Measurements from ENCODE around the gene PIGH.
"Not testable (repeated sequence)": the region's sequence is repeated elsewhere in the genome, so short reads cannot be mapped to it uniquely, and the experiment has no call there.

Gene PIGH

GRCh38 chr14:67607646-67608045 is 7.6 kb upstream of the PIGH start:
- DNase-seq = no peak

DNA sequence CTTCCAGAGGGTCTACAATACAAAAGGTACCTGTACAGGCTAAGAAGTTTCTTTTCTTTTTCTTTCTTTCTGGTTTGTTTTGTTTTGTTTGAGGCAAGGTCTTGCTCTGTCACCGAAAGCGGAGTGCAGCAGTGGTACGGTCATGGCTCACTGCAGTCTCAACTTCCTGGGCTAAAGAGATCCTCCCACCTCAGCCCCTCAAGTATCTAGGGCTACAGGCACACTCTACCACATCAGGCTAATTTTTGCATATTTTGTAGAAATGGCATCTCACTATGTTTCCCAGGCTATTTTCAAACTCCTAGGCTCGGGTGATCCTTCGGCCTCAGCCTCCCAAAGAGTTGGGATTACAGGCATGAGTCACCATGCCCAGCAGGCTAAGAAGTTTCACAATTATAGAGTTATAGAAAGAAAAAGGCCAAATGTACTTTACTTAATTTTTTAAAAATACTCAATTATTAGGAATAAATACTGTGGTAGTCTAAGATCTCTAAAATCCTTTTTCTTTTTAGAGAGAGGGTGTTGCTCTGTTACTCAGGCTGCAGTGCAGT is 3.0 kb upstream of the PIGH start:
- no peak for DNase-seq

GRCh38 chr14:67602076-67602475 is 2.0 kb upstream of the PIGH start:
- no peak for DNase-seq

GRCh38 chr14:67600562-67600974 is 500 bp upstream of the PIGH start:
- DNase-seq = not testable (repeated sequence)

DNA sequence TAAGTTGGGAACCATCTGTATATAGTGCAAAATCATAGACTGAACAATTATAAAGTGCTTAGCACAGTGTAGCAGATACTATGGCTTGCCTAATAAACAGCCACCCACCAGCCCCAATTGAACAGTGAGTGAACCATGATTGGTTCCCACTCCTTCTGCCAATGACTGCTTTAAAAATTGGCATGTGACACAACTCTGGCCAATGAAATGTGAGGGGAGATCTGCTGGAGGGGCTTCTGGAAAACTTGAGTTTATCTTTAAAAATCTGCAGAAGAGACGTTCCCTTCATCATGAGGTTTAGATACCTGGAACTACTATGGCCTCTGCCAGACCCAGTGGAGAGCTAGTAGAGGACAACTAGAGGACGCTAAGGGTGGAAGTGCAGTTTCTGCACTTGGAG is 4.7 kb downstream of the PIGH start:
- DNase-seq = no peak

DNA sequence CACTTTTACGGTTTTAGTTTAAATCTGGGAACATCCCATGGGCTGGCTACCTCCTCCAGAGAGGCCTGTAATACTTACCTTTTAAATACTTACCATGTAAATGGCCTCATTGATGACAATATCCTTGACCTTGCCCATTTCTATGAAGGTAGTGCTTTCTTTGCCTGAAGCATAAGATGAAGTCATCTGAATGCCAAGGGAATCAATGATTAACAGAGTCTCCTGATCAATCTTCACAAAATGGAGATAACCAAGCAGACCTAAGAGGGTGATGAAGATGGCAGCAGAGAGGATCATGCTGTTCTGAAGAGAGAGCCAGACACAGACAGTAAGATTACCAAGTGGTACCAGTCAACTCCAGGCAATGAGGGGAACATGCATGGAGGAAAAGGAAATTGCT is 6.4 kb downstream of the PIGH start:
- DNase-seq = not testable (repeated sequence)

- no peak for DNase-seq
These were observed 10.8 kb downstream of the PIGH start for GRCh38 chr14:67589204-67589770.

GRCh38 chr14:67586369-67586768 is 13.7 kb downstream of the PIGH start:
- no peak for DNase-seq

- no peak for DNase-seq
These were observed 15.1 kb downstream of the PIGH start for GRCh38 chr14:67584978-67585377.

DNA sequence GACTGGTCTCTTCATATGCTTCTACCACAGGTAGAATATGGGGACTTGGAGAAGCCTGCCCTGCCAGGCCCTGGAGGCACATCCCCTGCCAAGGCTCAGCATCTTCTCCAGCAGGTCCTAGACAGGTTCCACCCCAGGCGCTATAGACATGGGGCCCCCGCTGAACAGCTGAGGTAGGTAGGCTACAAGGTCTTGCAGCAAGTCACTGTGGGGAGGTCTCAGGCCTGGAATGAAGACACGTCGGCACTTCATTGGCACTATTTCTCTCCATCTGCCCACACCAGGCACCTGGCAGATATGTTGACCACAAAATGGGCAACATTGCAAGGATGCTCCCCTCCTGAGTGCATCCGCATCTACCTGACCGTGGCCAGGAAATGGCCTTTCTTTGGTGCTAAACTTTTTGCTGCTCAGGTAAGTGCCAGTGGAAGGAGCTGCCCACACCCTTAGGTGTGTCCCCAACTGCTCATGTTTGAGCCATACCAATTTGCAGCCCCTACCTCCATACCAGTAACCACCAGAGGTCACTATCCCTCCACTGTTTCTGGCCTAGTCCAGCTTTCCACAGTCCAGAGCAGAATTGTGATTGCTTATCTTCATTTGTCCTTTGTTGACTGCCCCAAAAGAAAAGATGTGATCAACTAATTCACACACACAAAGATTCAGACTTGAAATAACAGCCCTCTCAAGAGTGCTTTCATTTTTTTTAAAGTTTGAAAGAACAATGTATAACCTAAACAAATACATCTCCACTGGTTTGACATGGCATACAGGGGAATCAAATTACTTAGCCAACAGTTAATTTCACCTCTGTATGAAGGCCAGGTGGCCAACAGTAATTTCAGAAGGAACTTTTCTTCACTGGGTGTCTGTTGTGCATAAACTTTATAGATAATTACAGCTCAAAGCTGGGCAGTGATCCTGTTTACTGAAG is 16.1 kb downstream of the PIGH start:
- no peak for DNase-seq

- DNase-seq = no peak
These were observed 18.0 kb downstream of the PIGH start for GRCh38 chr14:67582061-67582460.

- DNase-seq = no peak
These were observed 18.4 kb downstream of the PIGH start for GRCh38 chr14:67581643-67582042.

DNA sequence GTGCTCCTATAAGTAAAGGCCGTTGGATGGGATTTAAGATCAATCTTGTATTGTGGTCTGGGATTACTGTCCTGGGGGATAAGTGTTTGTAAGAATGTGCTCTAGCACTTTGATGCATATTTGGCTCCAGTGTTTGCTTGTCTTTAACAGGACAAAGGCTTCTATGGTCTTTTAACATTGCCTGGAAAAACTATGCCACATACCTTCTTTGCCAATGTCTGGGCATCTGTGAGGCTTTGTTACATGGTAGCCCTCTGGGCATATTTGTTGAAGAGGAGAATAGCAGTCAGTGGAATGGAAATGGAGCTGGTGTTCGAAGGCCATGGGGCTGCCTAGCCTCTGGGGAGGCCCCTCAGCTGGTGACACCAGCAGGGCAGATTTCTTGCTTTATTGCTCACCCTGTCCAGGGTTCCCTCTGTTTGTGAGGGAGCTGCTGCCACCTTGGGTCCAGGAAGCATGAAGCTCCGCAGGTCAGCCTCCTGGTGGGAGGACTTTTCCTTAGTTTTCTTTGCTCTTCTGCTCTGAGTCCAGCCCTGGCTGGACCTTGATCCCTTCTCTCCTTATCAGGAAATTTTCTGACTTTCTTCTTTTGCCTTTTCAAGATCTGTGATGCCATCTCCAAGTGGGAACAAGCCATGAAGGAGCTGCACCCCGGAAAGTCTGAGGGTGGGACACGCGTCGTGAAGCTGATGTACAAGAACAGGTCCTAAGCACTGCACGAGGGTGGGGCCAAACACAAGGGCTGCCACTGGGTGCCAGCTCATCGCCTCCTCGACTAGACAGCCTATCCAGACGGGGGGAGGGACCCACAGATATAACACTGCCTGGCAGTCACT is 19.5 kb downstream of the PIGH start:
- no peak for DNase-seq

DNA sequence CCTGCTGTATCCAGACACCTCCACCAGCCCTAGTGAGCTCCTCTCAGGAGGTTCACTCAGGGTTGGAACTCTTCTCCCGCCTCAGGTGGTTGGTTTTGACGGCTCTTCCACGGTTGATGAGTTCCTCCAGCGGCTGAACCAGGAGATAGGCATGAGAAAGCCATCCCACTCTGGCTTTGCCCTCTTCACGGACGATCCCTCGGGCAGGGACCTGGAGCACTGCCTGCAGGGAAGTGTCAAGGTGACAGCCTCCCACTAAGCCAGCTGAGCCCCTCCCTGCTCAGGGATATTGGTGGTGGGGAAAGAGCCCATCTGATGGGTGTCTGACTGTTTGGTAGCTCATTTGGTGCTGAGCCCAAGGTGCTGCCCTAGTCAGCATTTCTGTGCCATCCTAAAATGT is 20.4 kb downstream of the PIGH start:
- DNase-seq = no peak

DNA sequence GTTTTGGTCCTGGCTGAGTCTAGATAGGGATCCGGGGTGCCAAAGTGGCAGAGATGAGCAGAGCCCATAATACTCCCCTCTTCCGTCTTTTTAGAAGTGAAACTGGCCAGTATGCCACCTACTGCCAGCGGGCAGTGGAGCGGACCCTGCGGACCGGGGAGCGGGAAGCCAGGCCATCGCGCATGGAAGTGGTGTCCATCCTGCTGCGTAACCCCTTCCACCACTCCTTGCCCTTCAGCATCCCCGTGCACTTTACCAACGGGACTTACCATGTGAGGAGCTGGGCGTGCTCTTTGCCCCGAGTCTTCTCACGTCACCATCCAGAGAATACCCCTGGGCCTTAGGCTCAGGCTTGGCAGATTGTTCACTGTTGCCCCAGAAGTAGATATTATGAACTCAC is 21.0 kb downstream of the PIGH start:
- no peak for DNase-seq

GRCh38 chr14:67577909-67578749 is 21.9 kb downstream of the PIGH start:
- no peak for DNase-seq

DNA sequence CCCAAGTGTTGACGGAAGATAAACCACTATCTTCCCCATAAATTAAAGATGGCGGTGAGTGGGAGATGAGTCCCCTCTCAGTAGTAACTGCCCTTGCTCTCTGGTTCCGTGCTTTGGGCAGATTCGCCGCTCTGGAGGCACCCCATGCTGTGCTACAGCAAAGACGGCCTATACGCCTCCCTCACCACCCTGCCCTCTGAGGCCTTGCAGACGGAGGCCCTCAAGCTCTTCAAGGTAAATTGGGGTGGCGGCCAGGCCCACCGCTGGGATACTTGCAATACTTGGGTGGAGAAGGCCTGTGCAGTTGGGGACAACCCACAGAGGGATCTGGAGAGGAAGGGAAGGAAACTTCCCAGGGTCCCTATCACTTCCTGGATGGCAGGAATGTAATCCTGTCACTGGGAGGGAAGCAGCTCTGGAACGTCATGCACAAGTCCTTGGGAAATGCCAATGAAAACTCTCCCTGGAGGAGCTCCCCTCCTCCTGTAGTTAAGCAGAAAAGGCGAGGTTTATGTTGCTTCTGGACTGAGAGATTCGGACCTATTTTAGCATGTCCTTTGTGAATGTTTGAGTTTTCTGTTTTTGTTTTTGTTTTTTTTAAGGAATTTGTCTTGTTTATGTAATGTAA is 22.8 kb downstream of the PIGH start:
- DNase-seq = no peak

DNA sequence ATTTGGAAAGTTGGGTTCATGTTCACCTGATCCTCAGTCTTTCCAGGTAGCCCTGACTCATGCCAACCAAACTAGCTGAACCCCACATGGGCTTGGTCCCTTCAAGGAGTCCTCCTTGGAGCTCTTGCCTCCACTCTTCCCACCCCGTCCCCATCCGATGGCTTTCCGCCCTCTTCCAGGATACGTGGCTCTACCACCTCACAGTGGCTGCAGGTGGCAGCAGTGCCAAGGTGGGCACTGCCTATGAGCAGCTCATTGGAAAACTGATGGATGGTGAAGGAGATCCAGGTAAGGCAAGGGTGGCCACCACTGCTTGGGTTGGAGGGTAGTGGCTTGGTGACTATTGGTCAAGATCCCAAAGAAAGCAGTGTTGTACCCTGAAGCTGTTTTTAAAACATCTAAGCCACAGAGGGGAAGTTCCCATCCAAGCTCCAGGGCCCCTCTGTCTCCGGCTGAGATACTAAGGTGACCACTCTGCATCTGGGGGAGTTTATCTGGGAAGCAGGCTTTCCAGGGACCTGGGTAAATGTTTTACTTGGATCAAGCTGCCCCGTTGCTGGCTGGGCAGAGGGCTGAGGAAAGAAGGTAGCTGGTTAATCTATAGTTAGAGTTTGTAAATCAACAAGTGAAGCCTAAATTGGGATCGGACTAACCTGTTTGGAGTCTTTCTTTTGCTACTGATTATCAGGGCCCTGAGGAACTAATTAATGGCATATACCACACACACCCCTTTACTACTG is 23.7 kb downstream of the PIGH start:
- no peak for DNase-seq

GRCh38 chr14:67575684-67576083 is 24.4 kb downstream of the PIGH start:
- no peak for DNase-seq

GRCh38 chr14:67574806-67575205 is 25.3 kb downstream of the PIGH start:
- DNase-seq = no peak

GRCh38 chr14:67574156-67574555 is 25.9 kb downstream of the PIGH start:
- no peak for DNase-seq
